ENCODE measurements around the gene ATPAF2.

The ATPAF2 gene

DNA sequence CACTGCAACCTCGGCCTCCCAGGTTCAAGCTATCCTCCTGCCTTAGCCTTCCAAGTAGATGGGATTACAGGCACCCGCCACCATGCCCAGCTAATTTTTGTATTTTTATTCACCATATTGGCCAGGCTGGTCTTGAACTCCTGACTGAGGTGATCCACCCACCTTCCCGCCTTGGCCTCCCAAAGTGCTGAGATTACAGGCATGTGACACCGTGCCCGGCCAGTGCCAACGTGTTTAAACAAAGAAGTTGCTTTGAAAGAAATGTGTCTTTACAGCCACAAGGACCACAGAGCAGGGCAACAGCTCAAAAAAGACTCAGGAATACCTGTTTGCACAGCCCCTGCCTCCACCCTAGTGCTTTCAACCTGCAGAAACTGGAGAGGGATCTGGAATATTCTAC is 25.0 kb downstream of the ATPAF2 start:
- 91 to 94% methylated on average over 6 of the region's 6 CpGs for WGBS, 2 experiments

DNA sequence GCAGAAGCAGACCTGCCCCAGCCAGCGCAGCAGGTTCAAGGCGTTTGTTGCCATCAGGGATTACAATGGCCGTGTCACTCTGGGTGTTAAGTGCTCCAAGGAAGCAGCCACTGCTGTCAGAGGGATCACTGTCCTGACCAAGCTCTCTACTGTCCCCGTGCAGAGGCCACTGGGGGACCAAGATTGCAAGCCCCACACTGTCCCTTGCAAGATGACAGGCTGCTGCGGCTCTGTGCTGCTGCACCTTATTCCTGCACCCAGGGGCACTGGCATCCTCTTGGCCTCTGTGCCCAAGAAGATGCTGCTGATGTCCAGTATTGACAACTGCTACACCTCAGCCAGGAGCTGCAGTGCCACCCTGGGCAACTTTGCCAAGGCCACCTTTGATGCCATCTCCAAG is 27.7 kb downstream of the ATPAF2 start:
- WGBS, 2 experiments: 94 to 96% methylated on average over 5 of the region's 5 CpGs
- no peaks in the 10 kb centered on the region for H3K27me3 ChIP-seq (ENCODE audit: control insufficient read depth, insufficient read depth, low read length, poor library complexity, severe bottlenecking)
- no peak overlapping the region for H3K27ac ChIP-seq (ENCODE audit: insufficient read depth, low read depth, low read length, poor library complexity, severe bottlenecking)
- no peaks in the 10 kb centered on the region for H3K4me1 ChIP-seq (ENCODE audit: control insufficient read depth, insufficient read depth, low read length)
- H3K9me3 ChIP-seq (ENCODE audit: control insufficient read depth, low read length): no peaks in the 10 kb centered on the region
- H3K4me3 ChIP-seq (ENCODE audit: insufficient read depth, low read depth, low read length): no peak overlapping the region
- H3K36me3 ChIP-seq (ENCODE audit: control insufficient read depth, insufficient read depth, low read length): no peaks in the 10 kb centered on the region

More for the DNA sequence above, 25.0 kb downstream of the ATPAF2 start:
- Histone ChIP-seq H3K4me1 (ENCODE audit: control insufficient read depth, insufficient read depth, low read length) (no peaks in the 10 kb centered on the region), H3K27me3 (ENCODE audit: control insufficient read depth, insufficient read depth, low read length, poor library complexity, severe bottlenecking) (no peaks in the 10 kb centered on the region), H3K27ac (ENCODE audit: insufficient read depth, low read depth, low read length, poor library complexity, severe bottlenecking) (no peak overlapping the region), H3K4me3 (ENCODE audit: insufficient read depth, low read depth, low read length) (no peak overlapping the region), H3K9me3 (ENCODE audit: control insufficient read depth, low read length) (no peaks in the 10 kb centered on the region), H3K36me3 (ENCODE audit: control insufficient read depth, insufficient read depth, low read length) (no peaks in the 10 kb centered on the region)

DNA sequence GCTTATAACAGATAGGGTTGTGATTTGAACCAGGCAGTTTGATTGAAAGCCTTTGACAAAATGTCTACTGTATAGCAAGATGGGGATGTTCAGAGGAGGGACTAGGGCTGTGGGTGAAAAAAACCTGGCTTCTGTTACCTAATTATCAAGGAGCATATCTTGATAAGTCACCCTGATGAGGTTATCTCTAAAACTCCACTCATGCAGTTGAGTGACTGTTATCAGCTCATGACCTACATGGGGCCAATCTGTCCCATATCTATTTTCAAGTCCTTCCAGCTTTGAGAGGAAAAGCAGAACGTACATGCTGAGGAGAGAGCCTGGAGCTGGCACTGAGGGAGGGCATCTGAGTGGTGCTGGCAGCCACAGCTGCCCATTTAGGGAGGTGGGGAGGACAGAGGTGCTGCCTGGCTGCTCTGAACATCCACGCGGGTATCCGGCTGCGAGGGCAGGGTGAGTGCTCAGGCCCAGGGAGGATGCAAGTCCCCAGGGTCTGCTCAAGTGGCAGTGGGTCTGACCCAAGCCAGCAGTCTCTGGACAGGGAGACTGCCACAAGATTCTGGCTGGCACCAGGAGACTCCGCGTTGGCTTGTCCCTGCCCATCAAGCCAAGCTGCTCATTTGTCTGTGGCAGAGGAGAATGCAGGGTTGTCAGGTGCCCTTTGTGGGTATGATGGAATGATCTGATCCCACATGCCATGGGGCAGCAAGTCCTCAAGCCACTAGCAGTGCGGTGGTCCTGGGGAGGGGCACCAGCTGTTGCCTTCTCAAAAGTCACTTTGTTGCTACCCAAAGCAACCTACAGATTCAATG is 29.2 kb downstream of the ATPAF2 start:
- WGBS, 2 experiments: 86 to 88% methylated on average over 8 of the region's 8 CpGs
- no peaks in the 10 kb centered on the region for H3K36me3 ChIP-seq (ENCODE audit: control insufficient read depth, insufficient read depth, low read length)
- no peak overlapping the region for H3K27ac ChIP-seq (ENCODE audit: insufficient read depth, low read depth, low read length, poor library complexity, severe bottlenecking)

DNA sequence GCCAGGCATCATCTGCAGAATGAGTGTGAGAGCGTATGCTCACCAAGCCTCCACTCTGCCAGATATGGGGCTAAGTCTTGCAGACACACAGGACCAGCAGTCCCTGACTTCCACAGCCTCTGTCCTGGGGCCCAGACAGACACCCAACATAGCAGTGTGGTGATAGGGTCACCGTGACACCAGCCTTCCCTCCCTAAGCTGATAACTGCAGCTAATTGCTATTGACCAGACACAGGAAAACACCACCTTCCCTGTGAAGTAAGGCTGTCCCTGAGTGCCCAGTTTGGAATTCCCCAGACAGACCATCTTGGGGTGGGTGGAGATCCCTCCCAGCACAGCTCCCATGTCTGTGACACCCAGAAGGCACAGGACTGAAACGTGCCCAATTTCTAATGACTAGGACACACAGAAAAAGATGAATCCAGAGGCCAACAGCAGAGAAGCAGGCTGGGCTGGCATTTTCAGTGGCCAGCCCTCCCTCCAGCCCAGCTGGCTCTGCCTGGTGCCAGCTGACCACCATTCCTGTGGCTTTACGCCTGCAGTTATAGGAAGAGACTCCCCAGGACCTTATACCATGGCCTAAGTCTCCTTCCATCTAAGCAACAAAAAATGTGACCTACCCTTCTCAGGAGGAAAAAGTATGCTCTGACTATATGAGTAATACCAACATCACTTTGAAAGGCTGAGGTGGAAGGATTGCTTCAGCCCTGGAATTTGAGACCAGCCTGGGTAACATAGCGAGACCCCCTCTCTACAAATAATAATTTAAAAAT is 30.3 kb downstream of the ATPAF2 start:
- 76 to 94% methylated on average over 4 to 5 of the region's 5 CpGs for WGBS, 2 experiments
- Histone ChIP-seq H3K4me3 (ENCODE audit: insufficient read depth, low read depth, low read length) (no peak overlapping the region), H3K27ac (ENCODE audit: insufficient read depth, low read depth, low read length, poor library complexity, severe bottlenecking) (no peak overlapping the region), H3K27me3 (ENCODE audit: control insufficient read depth, insufficient read depth, low read length, poor library complexity, severe bottlenecking) (no peaks in the 10 kb centered on the region), H3K9me3 (ENCODE audit: control insufficient read depth, low read length) (no peaks in the 10 kb centered on the region), H3K36me3 (ENCODE audit: control insufficient read depth, insufficient read depth, low read length) (no peaks in the 10 kb centered on the region), H3K4me1 (ENCODE audit: control insufficient read depth, insufficient read depth, low read length) (no peaks in the 10 kb centered on the region)

More for the DNA sequence above, 29.2 kb downstream of the ATPAF2 start:
- Histone ChIP-seq H3K4me1 (ENCODE audit: control insufficient read depth, insufficient read depth, low read length) (no peaks in the 10 kb centered on the region), H3K9me3 (ENCODE audit: control insufficient read depth, low read length) (no peaks in the 10 kb centered on the region), H3K27me3 (ENCODE audit: control insufficient read depth, insufficient read depth, low read length, poor library complexity, severe bottlenecking) (no peaks in the 10 kb centered on the region), H3K4me3 (ENCODE audit: insufficient read depth, low read depth, low read length) (no peak overlapping the region)

DNA sequence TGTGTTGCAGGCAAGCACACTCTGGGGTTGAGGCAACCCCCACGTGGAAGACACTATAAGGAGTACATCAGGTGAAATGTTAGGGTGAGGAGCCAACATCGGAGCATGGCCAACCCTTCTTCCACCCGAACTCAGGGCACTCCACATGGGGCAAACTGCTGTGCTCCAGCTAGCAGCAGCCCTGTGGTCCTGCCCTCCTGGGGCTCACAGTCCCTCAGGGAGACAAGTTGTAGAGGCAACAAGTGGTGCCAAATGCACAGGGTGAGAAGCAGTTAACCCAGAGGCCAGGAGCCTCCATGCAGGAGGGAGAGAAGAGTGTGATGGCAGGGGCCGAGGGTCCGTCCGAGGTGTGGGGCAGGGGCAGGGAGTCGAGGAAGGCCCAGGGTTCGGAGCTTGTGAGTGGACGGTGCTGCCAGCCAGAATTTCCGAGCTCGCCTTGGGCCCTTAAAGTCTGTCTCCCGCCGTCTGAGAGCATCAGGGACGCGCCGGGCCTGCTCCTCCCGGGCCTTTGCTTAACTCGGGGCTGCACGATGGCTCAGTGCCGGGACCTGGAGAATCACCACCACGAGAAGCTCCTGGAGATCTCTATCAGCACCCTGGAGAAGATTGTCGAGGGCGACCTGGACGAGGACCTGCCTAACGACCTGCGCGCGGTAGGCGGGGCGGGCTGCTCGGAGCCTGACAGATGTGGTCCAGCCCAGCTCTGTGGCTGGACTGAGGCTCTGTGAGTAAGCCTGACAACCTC is 32.3 kb downstream of the ATPAF2 start:
- 89 to 90% methylated on average over 28 to 29 of the region's 31 CpGs for WGBS, 2 experiments
- no peaks in the 10 kb centered on the region for H3K4me1 ChIP-seq (ENCODE audit: control insufficient read depth, insufficient read depth, low read length)
- H3K36me3 ChIP-seq (ENCODE audit: control insufficient read depth, insufficient read depth, low read length): no peaks in the 10 kb centered on the region
- no peak overlapping the region for H3K4me3 ChIP-seq (ENCODE audit: insufficient read depth, low read depth, low read length)
- no peaks in the 10 kb centered on the region for H3K27me3 ChIP-seq (ENCODE audit: control insufficient read depth, insufficient read depth, low read length, poor library complexity, severe bottlenecking)
- no peaks in the 10 kb centered on the region for H3K9me3 ChIP-seq (ENCODE audit: control insufficient read depth, low read length)
- no peak overlapping the region for H3K27ac ChIP-seq (ENCODE audit: insufficient read depth, low read depth, low read length, poor library complexity, severe bottlenecking)

DNA sequence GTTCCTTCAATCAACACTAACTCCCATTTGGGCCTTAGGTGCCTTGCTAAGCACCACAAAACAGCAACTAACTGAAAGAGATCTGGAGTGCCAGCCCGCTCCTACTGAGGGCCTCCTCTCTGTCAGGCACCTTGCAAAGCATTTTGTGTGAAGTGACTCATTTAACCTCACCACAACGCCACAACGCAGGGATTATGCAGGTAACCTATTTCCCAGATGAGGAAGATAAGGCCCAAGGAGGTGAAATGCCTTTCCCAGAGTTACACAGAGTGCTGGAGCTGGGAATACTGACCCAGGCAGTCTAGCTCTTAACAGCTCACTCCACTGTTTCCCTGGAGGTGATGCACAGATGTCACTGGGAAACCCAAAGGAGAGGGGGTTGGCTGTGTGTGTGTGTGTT is 33.5 kb downstream of the ATPAF2 start:
- Histone ChIP-seq H3K4me3 (ENCODE audit: insufficient read depth, low read depth, low read length) (no peak overlapping the region), H3K4me1 (ENCODE audit: control insufficient read depth, insufficient read depth, low read length) (no peaks in the 10 kb centered on the region), H3K36me3 (ENCODE audit: control insufficient read depth, insufficient read depth, low read length) (no peaks in the 10 kb centered on the region), H3K9me3 (ENCODE audit: control insufficient read depth, low read length) (no peaks in the 10 kb centered on the region), H3K27ac (ENCODE audit: insufficient read depth, low read depth, low read length, poor library complexity, severe bottlenecking) (no peak overlapping the region), H3K27me3 (ENCODE audit: control insufficient read depth, insufficient read depth, low read length, poor library complexity, severe bottlenecking) (no peaks in the 10 kb centered on the region)
- WGBS, 2 experiments: 89 to 94% methylated on average over 3 of the region's 3 CpGs

DNA sequence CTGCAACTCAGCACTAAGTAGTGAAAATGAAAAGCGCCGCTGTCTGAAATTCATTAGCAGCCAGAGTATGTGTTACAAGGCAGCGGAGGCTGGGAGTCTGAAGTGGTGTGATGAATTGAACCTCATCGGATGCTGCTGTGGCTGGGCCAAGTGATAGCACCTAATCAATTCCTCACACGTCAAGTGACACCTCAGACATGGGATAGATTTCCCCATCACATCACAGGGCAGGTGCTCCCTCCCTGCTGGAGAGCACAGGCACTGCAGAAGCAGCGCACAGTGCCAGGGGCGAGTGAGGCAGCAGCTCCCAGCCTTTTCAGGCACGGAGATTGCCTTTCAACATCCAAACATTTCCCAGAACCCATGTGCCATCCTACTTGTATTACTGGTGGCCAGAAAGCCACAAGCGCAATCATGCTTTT is 34.1 kb downstream of the ATPAF2 start:
- no peaks in the 10 kb centered on the region for H3K36me3 ChIP-seq (ENCODE audit: control insufficient read depth, insufficient read depth, low read length)
- H3K4me3 ChIP-seq (ENCODE audit: insufficient read depth, low read depth, low read length): no peak overlapping the region
- no peak overlapping the region for H3K27ac ChIP-seq (ENCODE audit: insufficient read depth, low read depth, low read length, poor library complexity, severe bottlenecking)
- H3K9me3 ChIP-seq (ENCODE audit: control insufficient read depth, low read length): no peaks in the 10 kb centered on the region
- no peaks in the 10 kb centered on the region for H3K4me1 ChIP-seq (ENCODE audit: control insufficient read depth, insufficient read depth, low read length)
- 82 to 86% methylated on average over 9 of the region's 9 CpGs for WGBS, 2 experiments
- H3K27me3 ChIP-seq (ENCODE audit: control insufficient read depth, insufficient read depth, low read length, poor library complexity, severe bottlenecking): no peaks in the 10 kb centered on the region

DNA sequence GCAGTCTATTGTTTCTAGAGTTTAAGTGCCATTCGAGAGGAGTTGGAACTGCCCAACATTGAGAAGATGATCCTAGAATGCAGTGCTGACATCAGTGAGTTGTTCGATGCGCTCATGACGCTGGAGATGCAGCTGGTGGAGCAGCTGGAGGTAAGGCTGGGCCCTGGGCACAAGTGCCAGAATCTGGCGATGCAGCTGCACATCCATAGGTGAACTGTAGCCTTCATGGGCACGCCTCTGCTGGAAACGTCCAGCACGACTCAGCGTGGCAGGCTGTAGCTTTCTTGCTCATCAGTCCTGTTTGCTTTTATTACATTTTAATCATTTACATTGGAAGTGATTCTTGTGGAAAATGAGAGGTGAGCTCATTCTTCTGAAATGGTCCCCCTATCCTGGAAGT is 34.6 kb downstream of the ATPAF2 start:
- Histone ChIP-seq H3K4me1 (ENCODE audit: control insufficient read depth, insufficient read depth, low read length) (no peaks in the 10 kb centered on the region), H3K27me3 (ENCODE audit: control insufficient read depth, insufficient read depth, low read length, poor library complexity, severe bottlenecking) (no peaks in the 10 kb centered on the region), H3K27ac (ENCODE audit: insufficient read depth, low read depth, low read length, poor library complexity, severe bottlenecking) (no peak overlapping the region), H3K36me3 (ENCODE audit: control insufficient read depth, insufficient read depth, low read length) (no peaks in the 10 kb centered on the region), H3K9me3 (ENCODE audit: control insufficient read depth, low read length) (no peaks in the 10 kb centered on the region), H3K4me3 (ENCODE audit: insufficient read depth, low read depth, low read length) (no peak overlapping the region)
- WGBS, 2 experiments: 92 to 94% methylated on average over 9 of the region's 9 CpGs

DNA sequence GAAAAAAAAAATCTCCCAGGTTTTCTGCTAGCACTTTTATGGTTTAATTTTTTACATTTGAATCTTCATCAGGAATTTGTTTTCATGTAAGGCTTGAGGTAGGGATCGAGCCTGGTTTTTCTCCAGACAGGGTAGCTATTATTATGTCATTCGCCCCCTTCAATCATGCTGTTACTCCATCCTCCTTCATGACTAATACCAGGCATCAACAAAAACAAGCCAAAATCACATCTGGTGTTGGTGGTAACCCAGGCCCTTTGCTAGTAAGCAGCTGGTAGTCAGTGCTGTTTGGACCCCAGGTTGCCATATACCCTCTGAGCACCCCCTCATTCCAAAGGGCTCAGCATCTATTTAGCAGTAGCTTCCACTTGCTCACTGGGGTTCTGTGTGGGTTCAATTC is 36.8 kb downstream of the ATPAF2 start:
- 98 to 100% methylated on average over 2 of the region's 2 CpGs for WGBS, 2 experiments
- no peaks in the 10 kb centered on the region for H3K9me3 ChIP-seq (ENCODE audit: control insufficient read depth, low read length)
- no peaks in the 10 kb centered on the region for H3K4me1 ChIP-seq (ENCODE audit: control insufficient read depth, insufficient read depth, low read length)
- no peaks in the 10 kb centered on the region for H3K36me3 ChIP-seq (ENCODE audit: control insufficient read depth, insufficient read depth, low read length)
- H3K27ac ChIP-seq (ENCODE audit: insufficient read depth, low read depth, low read length, poor library complexity, severe bottlenecking): no peak overlapping the region
- no peaks in the 10 kb centered on the region for H3K27me3 ChIP-seq (ENCODE audit: control insufficient read depth, insufficient read depth, low read length, poor library complexity, severe bottlenecking)
- no peak overlapping the region for H3K4me3 ChIP-seq (ENCODE audit: insufficient read depth, low read depth, low read length)

DNA sequence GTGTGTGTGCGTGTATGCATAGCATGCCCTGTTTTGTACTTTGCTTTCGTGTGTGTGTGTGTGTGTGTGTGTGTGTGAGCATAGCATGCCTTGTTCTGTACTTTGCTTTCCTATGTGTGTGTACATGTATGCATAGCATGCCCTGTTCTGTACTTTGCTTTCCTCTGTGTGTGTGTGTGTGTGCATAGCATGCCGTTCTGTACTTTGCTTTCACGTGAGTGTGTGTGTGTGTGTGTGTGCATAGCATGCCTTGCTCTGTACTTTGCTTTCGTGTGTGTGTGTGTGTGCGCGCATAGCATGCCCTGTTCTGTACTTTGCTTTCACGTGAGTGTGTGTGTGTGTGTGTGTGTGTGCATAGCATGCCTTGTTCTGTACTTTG is 38.9 kb downstream of the ATPAF2 start:
- Histone ChIP-seq H3K4me3 (ENCODE audit: insufficient read depth, low read depth, low read length) (no peak overlapping the region), H3K27me3 (ENCODE audit: control insufficient read depth, insufficient read depth, low read length, poor library complexity, severe bottlenecking) (no peaks in the 10 kb centered on the region), H3K36me3 (ENCODE audit: control insufficient read depth, insufficient read depth, low read length) (no peaks in the 10 kb centered on the region), H3K9me3 (ENCODE audit: control insufficient read depth, low read length) (no peaks in the 10 kb centered on the region), H3K4me1 (ENCODE audit: control insufficient read depth, insufficient read depth, low read length) (no peaks in the 10 kb centered on the region), H3K27ac (ENCODE audit: insufficient read depth, low read depth, low read length, poor library complexity, severe bottlenecking) (no peak overlapping the region)
- WGBS, 2 experiments: 85 to 92% methylated on average over 8 of the region's 8 CpGs
